Parathyroid adenoma (tissue), 2 donors: ENCODE data around the gene DCLK1.

Experiments
- H2AFZ ChIP-seq: fragments of 300-600 bp; sonication (generic); one replicate; pipeline ENCODE4 v1.7.0; 2017; ENCODE audit warnings: antibody characterized with exemption, mild to moderate bottlenecking
- H3K27ac ChIP-seq: fragments of 300-600 bp; sonication (generic); one replicate; pipeline ENCODE4 v1.7.0; 2017
- H3K27me3 ChIP-seq: fragments of 300-600 bp; sonication (generic); one replicate; pipeline ENCODE4 v1.7.0; 2017; ENCODE audit warnings: low read length; ENCODE audit not compliant: control insufficient read depth, insufficient read depth
- H3K36me3 ChIP-seq: fragments of 300-600 bp; sonication (generic); one replicate; pipeline ENCODE4 v1.7.0; 2017; ENCODE audit warnings: low read length; ENCODE audit not compliant: control insufficient read depth, insufficient read depth
- H3K4me1 ChIP-seq: fragments of 300-600 bp; sonication (generic); one replicate; pipeline ENCODE4 v1.7.0; 2017; ENCODE audit warnings: control low read depth
- H3K4me2 ChIP-seq: fragments of 300-600 bp; sonication (generic); one replicate; pipeline ENCODE4 v1.7.0; 2017; ENCODE audit warnings: low read length
- H3K4me3 ChIP-seq: fragments of 300-600 bp; sonication (generic); one replicate; pipeline ENCODE4 v1.7.0; 2017; ENCODE audit warnings: low read depth, low read length
- H3K79me2 ChIP-seq: fragments of 300-600 bp; sonication (generic); one replicate; pipeline ENCODE4 v1.7.0; 2017; ENCODE audit warnings: control low read depth
- H3K9ac ChIP-seq: fragments of 300-600 bp; sonication (generic); one replicate; pipeline ENCODE4 v1.7.0; 2017; ENCODE audit warnings: mild to moderate bottlenecking
- H3K9me3 ChIP-seq: fragments of 300-600 bp; sonication (generic); one replicate; pipeline ENCODE4 v1.7.0; 2017; ENCODE audit warnings: low read length; ENCODE audit not compliant: control insufficient read depth
- CTCF ChIP-seq: fragments of 300-600 bp; sonication (generic); IDR thresholded peaks from one replicate; pipeline ENCODE4 v1.7.0; 2017; ENCODE audit warnings: antibody characterized with exemption, mild to moderate bottlenecking
- donor health status: primary hyperparathyroidism.

Gene DCLK1

GRCh38 chr13:35766663-35767062 lies 364.5 kb downstream of the DCLK1 start:
- no peak overlapping the region for H3K4me3 ChIP-seq
- no peak overlapping the region for H3K4me2 ChIP-seq
- H3K36me3 ChIP-seq, result no peaks in the 10 kb centered on the region
- no peak for TF ChIP-seq CTCF
- H3K79me2 ChIP-seq, result no peaks in the 10 kb centered on the region
- H3K27me3 ChIP-seq, result no peaks in the 10 kb centered on the region
- no peak overlapping the region for H2AFZ ChIP-seq
- no peaks in the 10 kb centered on the region for H3K4me1 ChIP-seq
- no peak overlapping the region for H3K27ac ChIP-seq
- no peak overlapping the region for H3K9ac ChIP-seq
- H3K9me3 ChIP-seq, result no peaks in the 10 kb centered on the region

GRCh38 chr13:35765941-35766340 lies 365.2 kb downstream of the DCLK1 start:
- H3K4me2 ChIP-seq, result no peak overlapping the region
- no peak overlapping the region for H3K27ac ChIP-seq
- no peak overlapping the region for H3K4me3 ChIP-seq
- no peak overlapping the region for H3K9ac ChIP-seq
- H2AFZ ChIP-seq, result no peak overlapping the region
- no peaks in the 10 kb centered on the region for H3K79me2 ChIP-seq
- no peak for TF ChIP-seq CTCF
- no peaks in the 10 kb centered on the region for H3K27me3 ChIP-seq
- no peaks in the 10 kb centered on the region for H3K4me1 ChIP-seq
- no peaks in the 10 kb centered on the region for H3K9me3 ChIP-seq
- H3K36me3 ChIP-seq, result no peaks in the 10 kb centered on the region

- Histone ChIP-seq H3K4me2 (no peak overlapping the region), H3K4me1 (no peaks in the 10 kb centered on the region), H3K27me3 (no peaks in the 10 kb centered on the region), H3K9me3 (no peaks in the 10 kb centered on the region), H3K36me3 (no peaks in the 10 kb centered on the region), H3K79me2 (no peaks in the 10 kb centered on the region), H2AFZ (no peak overlapping the region), H3K4me3 (no peak overlapping the region), H3K9ac (no peak overlapping the region), H3K27ac (no peak overlapping the region)
- TF ChIP-seq CTCF, result no peak
These were observed 365.8 kb downstream of the DCLK1 start for GRCh38 chr13:35765366-35765765.

- H3K4me1 ChIP-seq, result no peaks in the 10 kb centered on the region
- no peak overlapping the region for H2AFZ ChIP-seq
- no peak overlapping the region for H3K4me2 ChIP-seq
- H3K9ac ChIP-seq, result no peak overlapping the region
- no peaks in the 10 kb centered on the region for H3K9me3 ChIP-seq
- no peak for TF ChIP-seq CTCF
- H3K36me3 ChIP-seq, result no peaks in the 10 kb centered on the region
- no peak overlapping the region for H3K4me3 ChIP-seq
- no peaks in the 10 kb centered on the region for H3K79me2 ChIP-seq
- H3K27me3 ChIP-seq, result no peaks in the 10 kb centered on the region
- no peak overlapping the region for H3K27ac ChIP-seq
These were observed 366.7 kb downstream of the DCLK1 start for GRCh38 chr13:35764326-35765015.

- Histone ChIP-seq H3K9ac (no peak overlapping the region), H3K4me2 (no peak overlapping the region)
- no peak for TF ChIP-seq CTCF
These were observed 367.4 kb downstream of the DCLK1 start for GRCh38 chr13:35763782-35764123.

More at GRCh38 chr13:35763782-35764123, 367.4 kb downstream of the DCLK1 start:
- Histone ChIP-seq H2AFZ (no peak overlapping the region), H3K27me3 (no peaks in the 10 kb centered on the region), H3K79me2 (no peaks in the 10 kb centered on the region), H3K4me1 (no peaks in the 10 kb centered on the region), H3K36me3 (no peaks in the 10 kb centered on the region), H3K4me3 (no peak overlapping the region), H3K27ac (no peak overlapping the region), H3K9me3 (no peaks in the 10 kb centered on the region)
